Measurements from ENCODE around the gene NDUFS3.
"Not testable (repeated sequence)": the region's sequence is repeated elsewhere in the genome, so short reads cannot be mapped to it uniquely, and the experiment has no call there.

The NDUFS3 gene

DNA sequence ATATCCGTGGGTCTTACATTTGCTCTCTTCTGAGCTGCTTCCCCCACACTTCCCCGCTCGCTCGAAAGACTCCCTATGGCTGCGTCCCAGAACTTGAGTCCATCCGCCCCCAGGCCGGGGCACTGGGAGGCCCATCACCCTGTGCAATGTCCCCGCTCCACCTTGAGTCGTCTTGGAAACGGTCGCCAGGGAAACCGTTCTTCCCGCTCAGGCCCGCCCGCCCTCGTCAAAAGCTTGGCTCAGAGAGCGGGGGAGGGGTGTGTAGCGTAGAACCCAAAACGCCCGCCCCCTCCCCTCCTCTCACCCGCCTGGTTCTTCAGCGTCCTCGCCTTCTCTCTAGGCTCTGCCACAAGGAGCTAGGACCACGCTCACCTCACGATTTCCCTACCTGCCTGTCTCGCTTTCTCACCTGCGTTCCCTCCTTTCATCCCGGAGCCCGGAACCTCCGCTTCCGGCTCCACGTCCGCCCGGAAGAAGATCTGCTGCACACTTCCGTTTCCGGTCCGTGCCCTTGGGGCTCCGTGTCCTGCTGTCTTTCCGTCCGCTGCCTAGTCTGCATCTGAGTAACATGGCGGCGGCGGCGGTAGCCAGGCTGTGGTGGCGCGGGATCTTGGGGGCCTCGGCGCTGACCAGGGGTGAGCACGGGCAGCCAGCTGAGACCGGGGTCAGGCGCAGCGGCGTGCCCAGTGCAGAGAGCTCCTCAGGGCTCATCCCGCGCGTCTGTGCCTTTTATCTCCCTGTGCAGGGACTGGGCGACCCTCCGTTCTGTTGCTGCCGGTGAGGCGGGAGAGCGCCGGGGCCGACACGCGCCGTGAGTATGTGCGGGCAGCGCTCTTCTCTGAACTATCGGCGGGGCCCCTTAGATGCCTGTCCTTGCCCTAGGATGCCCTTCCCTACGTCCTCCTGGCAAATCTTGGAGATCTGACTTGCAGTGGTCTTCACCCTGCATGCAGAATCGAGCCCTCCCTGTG, at the start of gene NDUFS3, which contains the start of gene KBTBD4:
Gene NDUFS3, plus strand, starts transcription at position 551 of the 971 bp plus-strand sequence. Its CDS starts 18 bp downstream, at position 569.
Gene KBTBD4, minus strand, starts transcription at position 447 of the 971 bp plus-strand sequence. Its CDS starts 19 bp downstream, at position 428.
- DNase-seq, result peak; percentile 95

- no peak for DNase-seq
Observed at GRCh38 chr11:47529951-47530350, 48.9 kb upstream of the NDUFS3 start.

GRCh38 chr11:47530721-47531120, 48.2 kb upstream of the NDUFS3 start:
- DNase-seq, result not testable (repeated sequence)

DNA sequence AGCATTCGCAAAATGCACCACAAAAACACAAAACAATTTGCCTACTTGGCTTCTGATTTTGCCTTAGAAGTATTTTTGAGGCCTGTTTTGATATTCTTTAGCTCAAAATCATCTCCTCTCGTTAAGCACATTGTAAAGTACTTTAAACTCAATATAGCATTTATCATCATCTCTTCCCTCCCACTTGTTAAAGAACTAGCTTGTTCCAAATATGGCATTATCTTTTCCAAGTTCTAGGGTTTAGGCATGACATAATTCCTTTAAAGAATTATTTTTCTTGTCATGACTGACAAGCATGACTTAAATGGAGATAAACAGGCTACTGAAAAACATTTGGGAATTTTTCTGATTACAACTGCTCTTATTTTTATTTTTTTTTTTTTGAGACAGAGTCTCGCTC, 47.2 kb upstream of the NDUFS3 start:
- DNase-seq, result no peak

DNA sequence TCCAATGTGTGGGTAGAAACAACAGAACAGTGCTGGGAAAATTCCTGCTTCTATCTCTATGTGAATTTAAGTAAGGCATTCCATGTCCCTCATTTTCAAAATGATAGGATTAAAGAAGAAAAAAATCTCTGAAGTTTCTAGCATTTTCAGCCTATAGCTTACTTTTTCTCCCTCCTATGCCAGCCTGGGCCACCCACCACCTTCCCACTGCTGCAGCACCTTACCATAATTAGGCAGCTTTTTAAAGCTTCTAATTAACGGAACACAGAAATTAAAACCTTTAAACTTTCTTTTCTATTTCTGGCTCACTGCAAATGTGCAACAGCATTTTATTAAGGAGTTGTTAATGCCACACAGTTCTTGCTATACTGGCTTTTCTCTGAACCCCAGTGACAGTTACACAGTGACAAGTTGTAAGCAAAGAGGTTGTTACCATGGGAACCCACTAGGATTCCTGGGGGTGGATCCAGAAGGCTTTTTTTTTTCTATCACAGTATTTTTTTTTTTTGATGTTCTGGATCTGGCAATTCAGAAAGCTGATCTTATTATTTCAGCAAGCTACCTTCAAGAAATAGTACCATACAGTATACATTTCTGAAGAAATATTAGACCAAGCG, 46.2 kb upstream of the NDUFS3 start:
- DNase-seq, result no peak

- DNase-seq, result no peak
Observed at GRCh38 chr11:47533690-47534151, 45.2 kb upstream of the NDUFS3 start.

- DNase-seq, result no peak
Observed at GRCh38 chr11:47534704-47535251, 44.1 kb upstream of the NDUFS3 start.

- DNase-seq, result no peak
Observed at GRCh38 chr11:47536915-47537314, 42.0 kb upstream of the NDUFS3 start.

DNA sequence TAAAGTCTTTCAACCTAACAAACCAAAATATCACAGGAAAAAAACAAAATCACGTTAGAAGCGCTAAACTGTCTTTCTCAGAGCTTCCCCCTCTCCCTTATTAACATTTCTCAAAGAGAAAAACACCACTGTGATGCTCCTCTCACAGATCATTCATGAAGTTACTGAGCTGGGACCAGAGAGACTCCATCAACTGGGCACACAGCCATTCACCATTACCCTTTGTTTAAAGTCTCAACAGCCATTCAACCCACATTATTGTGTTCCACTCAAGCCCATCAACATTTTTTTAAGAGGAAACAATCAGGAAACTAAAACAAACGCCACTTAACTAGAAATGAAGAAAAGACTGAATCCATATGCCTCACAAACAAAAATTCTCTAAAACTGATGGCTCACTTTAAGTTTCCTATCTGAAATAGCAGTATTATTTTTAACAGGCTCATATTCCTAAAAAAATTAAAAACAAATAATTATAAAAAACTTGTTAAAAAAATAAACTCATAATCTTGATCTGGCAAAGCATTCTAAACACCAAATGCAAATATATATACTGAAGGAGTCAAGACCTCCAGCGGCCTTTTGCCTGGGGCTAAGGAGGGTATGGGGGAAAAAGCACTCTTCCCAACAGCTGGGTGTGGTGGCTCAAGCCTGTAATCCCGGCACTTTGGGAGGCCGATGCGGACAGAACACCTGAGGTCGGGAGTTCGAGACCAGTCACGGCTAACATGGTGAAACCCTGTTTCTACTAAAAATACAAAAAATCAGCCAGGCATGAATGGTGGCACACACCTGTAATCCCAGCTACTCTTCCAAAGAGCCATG, 39.9 kb upstream of the NDUFS3 start:
- peak; percentile 80 for DNase-seq

DNA sequence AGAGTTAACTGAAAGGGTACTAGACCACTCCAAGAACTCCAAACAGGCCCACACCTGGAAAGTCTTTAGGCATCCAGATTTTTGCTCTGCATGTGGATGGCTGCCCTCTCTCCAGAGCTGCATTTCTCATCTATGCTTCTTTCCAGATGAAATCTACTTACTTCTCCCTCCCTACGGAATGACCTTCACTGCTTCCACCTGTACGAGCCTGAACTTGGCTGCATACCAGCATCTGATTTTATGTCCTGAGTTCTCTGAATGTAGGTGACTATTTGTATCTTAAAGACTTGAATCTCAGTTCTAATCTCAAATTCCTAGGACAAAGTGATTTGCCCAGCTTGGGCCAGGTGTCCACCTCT, 39.2 kb upstream of the NDUFS3 start:
- DNase-seq, result no peak

- DNase-seq, result no peak
Observed at GRCh38 chr11:47541070-47541469, 37.8 kb upstream of the NDUFS3 start.

- no peak for DNase-seq
Observed at GRCh38 chr11:47545298-47545697, 33.6 kb upstream of the NDUFS3 start.

DNA sequence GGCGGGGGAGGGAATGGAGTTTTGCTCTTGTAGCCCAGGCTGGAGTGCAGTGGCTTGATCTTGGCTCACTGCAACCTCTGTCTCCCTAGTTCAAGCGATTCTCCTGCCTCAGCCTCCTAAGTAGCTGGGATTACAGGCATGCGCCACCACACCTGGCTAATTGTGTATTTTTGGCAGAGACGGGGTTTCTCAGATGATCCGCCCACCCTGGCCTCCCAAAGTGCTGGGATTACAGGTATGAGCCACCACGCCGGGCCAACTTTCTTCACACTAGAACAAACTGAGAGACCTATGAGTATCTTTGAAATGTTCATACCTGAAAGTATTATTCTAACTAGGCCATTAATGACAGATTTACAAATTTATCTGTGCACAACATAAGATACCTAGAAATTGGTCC, 32.6 kb upstream of the NDUFS3 start:
- DNase-seq, result not testable (repeated sequence)

- DNase-seq, result no peak
Observed at GRCh38 chr11:47550288-47551047, 28.4 kb upstream of the NDUFS3 start.

DNA sequence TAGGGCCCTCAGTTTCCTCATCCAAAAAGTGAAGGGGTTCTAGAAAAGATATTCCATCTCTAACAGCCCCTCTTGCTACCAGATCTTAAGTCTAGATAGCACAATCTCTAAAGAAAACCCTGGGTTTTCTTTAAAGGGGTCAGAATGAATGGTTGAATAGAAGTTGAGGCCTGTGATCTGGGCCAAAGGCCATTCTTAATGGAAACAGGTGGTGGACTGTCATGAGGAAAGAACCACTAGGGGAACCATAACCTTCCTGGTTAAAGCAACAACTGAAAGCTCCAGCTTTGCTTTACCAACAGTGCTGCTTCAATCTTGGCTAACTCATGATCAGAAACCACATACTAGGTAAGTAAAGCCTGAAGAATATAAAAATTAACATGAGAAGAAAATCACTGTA, 27.8 kb upstream of the NDUFS3 start:
- no peak for DNase-seq

GRCh38 chr11:47552056-47552565, 26.8 kb upstream of the NDUFS3 start:
- peak; percentile 15 for DNase-seq

DNA sequence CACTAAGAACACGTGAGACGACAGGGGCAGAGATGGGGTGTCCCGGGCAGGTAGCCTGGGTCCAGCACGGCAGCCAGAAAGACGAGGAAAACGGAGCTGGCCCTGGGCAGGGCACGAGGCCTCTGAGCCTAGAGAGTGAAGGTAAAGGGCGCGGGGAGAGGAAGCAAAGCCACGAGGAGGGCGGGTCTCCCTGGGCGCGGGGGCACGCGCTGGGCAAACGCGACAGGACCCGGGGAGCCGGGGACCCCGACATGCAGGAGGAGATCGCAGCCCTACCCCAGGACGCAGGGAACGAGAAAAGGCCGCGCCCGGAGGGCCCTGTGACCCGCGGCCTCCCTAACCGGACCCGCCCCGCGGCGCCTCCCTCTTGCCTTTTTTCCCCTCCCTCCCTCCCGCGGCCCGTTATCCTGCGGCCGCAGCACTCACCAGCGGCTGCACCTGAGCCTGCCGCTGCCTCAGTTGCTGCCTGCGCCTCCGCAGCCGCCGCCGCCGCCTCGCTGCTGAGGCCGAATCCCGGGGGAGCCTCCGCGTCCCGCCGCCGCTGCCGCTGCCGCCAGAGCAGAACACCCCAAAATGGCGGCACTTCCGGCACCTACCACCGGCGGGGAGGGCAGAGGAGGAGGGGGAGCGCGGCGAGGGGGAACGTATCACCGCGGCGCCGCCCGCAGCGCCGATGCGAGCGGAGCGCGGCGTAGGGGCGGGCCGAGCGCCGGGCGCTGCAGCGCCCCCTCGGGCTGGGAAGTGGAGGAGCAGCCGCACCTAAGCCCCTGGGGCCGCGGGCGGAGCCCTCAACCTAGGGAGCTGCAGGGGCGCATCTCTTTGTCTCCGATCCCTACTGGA, 26.1 kb upstream of the NDUFS3 start, which contains the start of gene CELF1:
Gene CELF1, minus strand, starts transcription at position 567 of the 840 bp plus-strand sequence. CDS start 53,609 bp downstream, outside the sequence.
- peak; percentile 88 for DNase-seq

DNA sequence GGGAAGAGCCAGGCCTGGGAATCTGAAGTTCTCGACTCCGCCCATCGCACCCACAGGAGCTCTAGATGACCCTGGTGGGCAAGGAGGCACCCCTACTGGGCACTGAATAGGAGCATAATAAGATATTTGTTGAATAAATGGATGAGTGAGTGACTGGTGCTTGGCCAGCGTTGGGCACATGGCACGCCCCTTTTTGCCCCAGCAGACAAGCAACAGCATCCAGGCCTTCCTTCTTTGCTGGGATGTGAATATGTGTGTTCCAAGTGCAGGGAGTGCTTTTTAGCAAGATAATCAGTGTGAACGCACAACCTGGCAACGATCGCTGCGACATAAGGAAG, 25.5 kb upstream of the NDUFS3 start:
- no peak for DNase-seq

- not testable (repeated sequence) for DNase-seq
Observed at GRCh38 chr11:47557004-47557403, 21.9 kb upstream of the NDUFS3 start.

GRCh38 chr11:47558695-47559094, 20.2 kb upstream of the NDUFS3 start:
- DNase-seq, result no peak

- no peak for DNase-seq
Observed at GRCh38 chr11:47560426-47560825, 18.4 kb upstream of the NDUFS3 start.

Data from DMS79 treated with DMSO at 0.1 percent for 48 hours (cell line).